ENCODE data around the gene MARS1. TPM values are rescaled to one million over a fixed set of nuclear protein-coding genes. Genes with fewer than 3 reads are reported as not detected.
A peak's percentile ranks its signal among the peaks of the same experiment; 100 is the strongest.
"Not testable (repeated sequence)": the region's sequence is repeated elsewhere in the genome, so short reads cannot be mapped to it uniquely, and the experiment has no call there.

MARS1 gene
- polyA plus RNA-seq (ENCODE audit: low read depth in 6 of 6): 10 to 100 TPM; 53.1 to 78.7 (median 63.0) TPM

DNA sequence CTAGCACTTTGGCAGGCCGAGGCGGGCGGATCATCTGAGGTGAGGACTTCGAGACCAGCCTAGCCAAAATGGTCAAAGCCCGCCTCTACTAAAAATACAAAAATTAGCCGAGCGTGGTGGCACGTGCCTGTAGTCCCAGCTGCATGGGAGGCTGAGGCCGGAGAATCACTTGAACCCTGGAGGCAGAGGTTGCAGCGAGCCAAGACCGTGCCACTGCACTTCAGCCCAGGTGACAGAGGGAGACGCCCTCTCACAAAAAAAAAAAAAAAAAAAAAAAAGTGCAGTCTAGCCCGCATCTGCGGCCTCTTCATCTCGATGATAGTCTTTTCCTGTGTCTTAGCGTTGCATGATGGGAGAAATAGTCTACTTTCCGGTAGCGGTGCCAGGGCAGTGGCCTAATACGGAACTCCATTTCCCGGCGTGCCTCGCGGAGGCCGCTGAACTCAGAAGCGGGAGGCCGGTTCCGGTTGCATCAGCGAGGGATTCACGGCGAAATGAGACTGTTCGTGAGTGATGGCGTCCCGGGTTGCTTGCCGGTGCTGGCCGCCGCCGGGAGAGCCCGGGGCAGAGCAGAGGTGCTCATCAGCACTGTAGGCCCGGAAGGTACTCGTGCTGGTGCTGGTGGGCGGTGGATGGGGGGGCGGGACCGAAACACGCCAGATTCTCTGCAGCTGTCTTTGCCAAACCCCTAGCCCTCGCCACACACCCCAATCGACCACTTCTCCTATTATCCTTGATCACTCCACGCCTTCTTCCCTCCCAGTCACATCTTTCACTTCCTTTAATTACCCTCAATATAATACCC, at the start of gene MARS1:
Gene MARS1, plus strand, starts transcription at position 472 of the 805 bp plus-strand sequence. Its CDS starts 23 bp downstream, at position 495.
- DNase-seq: peak; percentile 90
- H3K36me3 Mint-ChIP-seq: peaks cover 7 to 15% of the 10 kb centered on the region in 2 donors
- ATAC-seq (ENCODE audit: low read depth in 2 of 2): peak; percentile 98
- H3K27ac Mint-ChIP-seq: peak within 1 kb of the TSS; percentile 54 to 98 (median 94)
- peak within 1 kb of the TSS; percentile 86 to 99 (median 97) for H3K4me3 Mint-ChIP-seq
- H3K27me3 Mint-ChIP-seq: no peaks in the 10 kb centered on the region
- H3K9me3 Mint-ChIP-seq: no peaks in the 10 kb centered on the region
- H3K4me1 Mint-ChIP-seq: peaks cover 33 to 38% (median 37%) of the 10 kb centered on the region in 3 donors

DNA sequence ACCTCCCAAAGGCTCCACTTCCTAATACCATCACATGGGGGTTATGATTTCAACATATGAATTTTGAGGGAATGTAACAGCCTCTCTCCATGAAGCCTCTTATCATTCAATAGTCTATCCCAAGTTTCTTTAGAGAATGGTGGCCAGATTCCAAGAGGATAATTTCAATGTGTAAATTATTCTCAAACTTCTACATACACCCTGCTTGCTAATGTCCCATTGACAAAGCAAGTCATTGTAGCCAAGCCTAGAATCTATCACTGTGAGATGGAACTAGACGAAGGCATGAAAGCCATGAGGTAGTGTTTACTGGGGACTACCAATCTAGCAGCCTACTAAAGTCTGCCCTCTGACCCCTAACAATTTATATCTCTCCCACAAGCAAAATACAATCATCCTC, 49.5 kb upstream of the MARS1 start:
- no peak for DNase-seq
- no peak for ATAC-seq (ENCODE audit: low read depth in 2 of 2)
- Mint-ChIP-seq H3K9me3 (peaks cover 4 to 13% (median 8%) of the 10 kb centered on the region in 7 donors), H3K4me3 (no peak overlapping the region), H3K36me3 (peaks cover 7 to 10% of the 10 kb centered on the region in 2 donors), H3K4me1 (no peaks in the 10 kb centered on the region), H3K27ac (no peak overlapping the region), H3K27me3 (peaks cover 8 to 22% (median 20%) of the 10 kb centered on the region in 3 donors)

DNA sequence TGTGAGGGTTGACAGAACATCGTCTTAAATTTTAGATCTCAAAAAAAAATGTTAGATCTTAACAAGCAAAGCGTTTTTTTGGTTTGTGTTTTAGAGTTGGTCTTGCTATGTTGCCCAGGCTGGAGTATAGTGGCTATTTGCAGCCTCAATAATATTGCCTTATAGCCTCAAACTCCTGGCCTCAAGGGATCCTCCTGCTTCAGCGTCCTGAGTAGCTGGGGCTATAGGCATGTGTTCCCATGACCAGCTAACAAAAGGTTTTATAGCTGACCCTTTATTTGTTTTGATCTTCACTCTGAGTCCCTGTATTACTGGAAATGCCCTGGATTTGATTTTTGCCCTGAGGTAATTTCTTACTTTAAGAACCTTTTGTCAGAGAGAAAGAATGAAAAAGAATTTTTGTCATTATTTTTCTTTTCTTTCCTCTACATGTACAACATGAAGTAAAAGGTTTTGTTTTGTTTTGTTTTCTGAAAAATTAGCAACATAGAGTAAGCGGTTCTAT, 48.1 kb upstream of the MARS1 start:
- no peak overlapping the region for H3K4me3 Mint-ChIP-seq
- DNase-seq: no peak
- H3K27me3 Mint-ChIP-seq: peaks cover 8 to 22% (median 20%) of the 10 kb centered on the region in 3 donors
- H3K27ac Mint-ChIP-seq: no peak overlapping the region
- peaks cover 7 to 10% of the 10 kb centered on the region in 2 donors for H3K36me3 Mint-ChIP-seq
- peaks cover 0 to under 1% (median under 1%) of the 10 kb centered on the region in 3 donors for H3K4me1 Mint-ChIP-seq
- no peak for ATAC-seq (ENCODE audit: low read depth in 2 of 2)
- peaks cover 4 to 13% (median 8%) of the 10 kb centered on the region in 7 donors for H3K9me3 Mint-ChIP-seq

DNA sequence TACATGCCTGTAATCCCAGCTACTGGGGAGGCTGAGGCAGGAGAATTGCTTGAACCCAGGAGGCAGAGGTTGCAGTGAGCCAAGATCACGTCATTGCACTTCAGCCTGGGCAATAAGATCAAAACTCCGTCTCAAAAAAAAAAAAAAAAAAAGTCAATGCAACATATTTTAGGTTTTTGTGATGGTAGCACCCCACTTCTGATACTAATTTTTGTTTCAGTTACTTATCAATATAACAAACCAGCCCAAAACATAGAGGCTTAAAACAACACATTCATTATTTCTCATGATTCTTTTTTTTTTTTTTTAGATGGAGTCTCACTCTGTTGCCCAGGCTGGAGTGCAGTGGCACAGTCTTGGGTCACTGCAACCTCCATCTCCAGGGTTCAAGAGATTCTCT, 46.5 kb upstream of the MARS1 start:
- peaks cover 8 to 22% (median 20%) of the 10 kb centered on the region in 3 donors for H3K27me3 Mint-ChIP-seq
- ATAC-seq (ENCODE audit: low read depth in 2 of 2); H3K27ac Mint-ChIP-seq; H3K4me1 Mint-ChIP-seq; H3K4me3 Mint-ChIP-seq; DNase-seq: not testable (repeated sequence)
- peaks cover 7 to 10% of the 10 kb centered on the region in 2 donors for H3K36me3 Mint-ChIP-seq
- H3K9me3 Mint-ChIP-seq: peaks cover 4 to 13% (median 8%) of the 10 kb centered on the region in 7 donors

DNA sequence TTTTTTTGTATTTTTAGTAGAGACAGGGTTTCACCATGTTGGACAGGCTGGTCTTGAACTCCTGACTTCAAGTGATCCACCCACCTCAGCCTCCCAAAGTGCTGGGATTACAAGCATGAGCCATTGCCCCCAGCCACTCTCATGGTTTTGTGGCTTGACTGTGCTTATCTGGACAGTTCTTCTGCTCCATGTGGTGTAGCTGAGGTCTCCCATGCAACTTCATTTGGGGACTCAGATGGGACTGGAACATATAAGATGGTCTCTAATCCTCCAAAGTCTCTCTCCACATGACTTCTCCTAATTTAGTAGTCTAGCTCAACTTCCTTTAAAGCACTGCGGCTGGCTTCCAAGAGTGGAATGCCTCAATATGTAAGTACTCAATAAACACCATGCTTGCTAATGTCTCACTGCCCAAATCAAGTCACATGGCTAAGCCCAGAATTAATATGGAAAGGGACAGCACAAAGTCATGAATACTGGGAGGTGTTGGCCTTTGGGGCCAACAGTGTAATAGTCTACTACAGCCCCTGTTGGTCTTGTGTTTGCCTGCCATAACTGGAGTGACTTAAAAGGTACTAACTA, 45.9 kb upstream of the MARS1 start:
- Mint-ChIP-seq H3K4me1 (peaks cover 0 to 5% (median 3%) of the 10 kb centered on the region in 3 donors), H3K4me3 (no peak overlapping the region), H3K9me3 (peaks cover 4 to 13% (median 8%) of the 10 kb centered on the region in 7 donors), H3K27me3 (peaks cover 8 to 22% (median 20%) of the 10 kb centered on the region in 3 donors), H3K27ac (peak overlapping the region in 1 of 6 donors; percentile 2), H3K36me3 (peaks cover 7 to 10% of the 10 kb centered on the region in 2 donors)
- ATAC-seq (ENCODE audit: low read depth in 2 of 2) (no peak), DNase-seq (no peak)

DNA sequence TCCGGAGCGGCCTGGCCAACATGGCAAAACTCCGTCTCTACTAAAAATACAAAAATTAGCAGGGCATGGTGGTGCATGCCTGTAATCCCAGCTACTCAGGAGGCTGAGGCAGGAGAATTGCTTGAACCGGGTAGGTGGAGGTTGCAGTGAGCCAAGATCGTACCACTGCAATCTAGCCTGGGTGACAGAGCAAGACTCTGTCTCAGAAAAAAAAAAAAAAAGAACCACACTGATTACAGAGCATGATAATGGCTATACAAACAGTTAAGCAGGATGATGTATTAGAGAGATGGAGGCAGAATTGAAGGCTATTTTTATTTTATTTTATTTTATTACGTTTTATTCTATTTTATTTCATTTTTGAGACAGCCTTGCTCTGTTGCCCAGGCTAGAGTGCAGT, 43.5 kb upstream of the MARS1 start:
- Mint-ChIP-seq H3K9me3 (peaks cover 4 to 13% (median 8%) of the 10 kb centered on the region in 7 donors), H3K36me3 (peaks cover 7 to 10% of the 10 kb centered on the region in 2 donors), H3K27me3 (peaks cover 8 to 14% (median 11%) of the 10 kb centered on the region in 3 donors)
- H3K4me1 Mint-ChIP-seq; DNase-seq; H3K27ac Mint-ChIP-seq; ATAC-seq (ENCODE audit: low read depth in 2 of 2); H3K4me3 Mint-ChIP-seq: not testable (repeated sequence)

DNA sequence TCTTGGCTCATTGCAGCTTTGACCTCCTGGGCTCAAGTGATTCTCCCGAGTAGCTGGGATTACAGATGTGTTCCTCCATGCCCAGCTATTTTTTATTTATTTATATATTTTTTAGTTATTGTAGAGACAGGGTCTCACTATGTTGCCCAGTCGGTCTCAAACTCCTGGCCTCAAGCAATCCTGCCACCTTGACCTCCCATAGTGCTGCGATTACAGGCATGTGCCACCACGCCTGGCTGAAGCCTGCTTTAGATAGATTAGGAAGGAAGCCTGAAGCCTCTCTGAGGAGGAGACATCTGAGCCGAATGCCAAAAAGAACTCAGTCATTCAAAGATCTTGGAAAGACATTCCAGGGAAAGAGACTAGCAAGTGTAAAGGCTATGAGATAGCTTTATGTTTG, 43.1 kb upstream of the MARS1 start:
- Mint-ChIP-seq H3K36me3 (peaks cover 7 to 10% of the 10 kb centered on the region in 2 donors), H3K27me3 (peaks cover 8 to 14% (median 11%) of the 10 kb centered on the region in 3 donors), H3K9me3 (peaks cover 4 to 13% (median 8%) of the 10 kb centered on the region in 7 donors), H3K4me3 (no peak overlapping the region), H3K27ac (peak overlapping the region in 2 of 6 donors; percentile 0 to 23), H3K4me1 (peaks cover 0 to 5% (median 3%) of the 10 kb centered on the region in 3 donors)
- DNase-seq (no peak), ATAC-seq (ENCODE audit: low read depth in 2 of 2) (no peak)

DNA sequence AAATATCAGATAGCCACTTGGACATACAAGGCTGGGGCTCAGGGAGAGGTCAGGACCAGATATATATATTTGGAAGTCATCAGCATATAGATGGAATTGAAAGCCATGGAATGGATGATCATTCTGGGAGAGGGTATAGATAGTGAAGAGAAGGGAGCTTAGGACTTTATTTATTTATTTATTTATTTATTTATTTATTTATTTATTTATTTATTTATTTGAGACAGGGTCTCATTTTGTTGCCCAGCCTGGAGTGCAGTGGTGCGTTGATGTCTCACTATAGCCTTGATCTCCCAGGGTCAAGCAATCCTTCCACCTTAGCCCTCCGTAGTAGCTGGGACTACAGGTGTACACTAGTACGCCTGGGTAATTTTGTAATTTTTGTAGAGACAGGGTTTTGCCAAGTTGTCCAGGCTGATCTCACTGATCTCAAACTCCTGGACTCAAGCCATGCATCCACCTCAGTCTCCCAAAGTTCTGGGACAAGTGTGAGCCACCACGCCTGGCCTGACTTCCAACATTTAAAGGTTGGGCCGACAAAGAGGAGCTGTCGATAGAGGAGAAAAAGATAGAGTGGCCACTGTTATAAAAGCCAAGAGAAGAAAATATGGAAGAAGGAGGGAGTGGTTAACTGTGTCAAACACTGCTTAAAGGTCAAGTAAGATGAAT, 41.4 kb upstream of the MARS1 start:
- Mint-ChIP-seq H3K4me3 (no peak overlapping the region), H3K36me3 (peaks cover 6 to 7% of the 10 kb centered on the region in 2 donors), H3K4me1 (peaks cover 0 to 5% (median 3%) of the 10 kb centered on the region in 3 donors), H3K27me3 (peaks cover 0 to 7% (median 7%) of the 10 kb centered on the region in 3 donors), H3K9me3 (peaks cover 0 to 9% (median 4%) of the 10 kb centered on the region in 7 donors), H3K27ac (peak overlapping the region in 1 of 6 donors; percentile 26)
- ATAC-seq (ENCODE audit: low read depth in 2 of 2) (no peak), DNase-seq (no peak)

DNA sequence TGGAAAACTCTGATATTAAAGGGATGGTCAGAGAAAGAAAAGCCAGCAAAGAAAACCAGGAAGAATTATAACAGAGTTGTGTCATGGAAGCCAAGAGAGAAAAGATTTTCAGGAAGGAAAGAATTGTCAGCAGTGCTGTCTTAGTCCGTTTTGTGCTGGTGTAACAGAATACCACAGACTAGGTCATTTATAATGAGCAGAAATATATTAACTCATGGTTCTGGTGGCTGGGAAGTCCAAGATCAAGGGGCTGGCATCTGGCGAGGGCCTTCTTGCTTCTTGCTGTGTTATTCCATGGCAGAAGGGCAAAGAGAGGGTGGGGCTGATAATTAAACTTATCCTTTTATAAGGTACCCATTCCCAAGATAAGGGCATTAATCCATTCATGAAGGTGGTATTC, 39.2 kb upstream of the MARS1 start:
- DNase-seq (no peak), ATAC-seq (ENCODE audit: low read depth in 2 of 2) (no peak)
- H3K9me3 Mint-ChIP-seq: no peaks in the 10 kb centered on the region
- no peaks in the 10 kb centered on the region for H3K27me3 Mint-ChIP-seq
- H3K27ac Mint-ChIP-seq: no peak overlapping the region
- peaks cover 0 to 5% (median 3%) of the 10 kb centered on the region in 3 donors for H3K4me1 Mint-ChIP-seq
- H3K4me3 Mint-ChIP-seq: no peak overlapping the region
- no peaks in the 10 kb centered on the region for H3K36me3 Mint-ChIP-seq

DNA sequence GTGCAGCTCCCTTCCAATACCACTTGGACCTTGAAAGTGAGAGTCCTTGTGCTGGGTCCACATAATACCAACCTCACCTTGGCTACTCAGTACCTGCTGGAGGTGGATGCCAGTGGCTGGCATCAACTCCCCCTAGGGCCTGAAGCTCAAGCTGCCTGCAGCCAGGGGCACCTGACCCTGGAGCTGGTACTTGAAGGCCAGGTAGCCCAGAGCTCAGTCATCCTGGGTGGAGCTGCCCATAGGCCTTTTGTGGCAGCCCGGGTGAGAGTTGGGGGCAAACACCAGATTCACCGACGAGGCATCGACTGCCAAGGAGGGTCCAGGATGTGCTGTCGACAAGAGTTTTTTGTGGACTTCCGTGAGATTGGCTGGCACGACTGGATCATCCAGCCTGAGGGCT, 38.5 kb upstream of the MARS1 start:
- Mint-ChIP-seq H3K27ac (no peak overlapping the region), H3K27me3 (no peaks in the 10 kb centered on the region), H3K9me3 (no peaks in the 10 kb centered on the region), H3K4me3 (no peak overlapping the region), H3K36me3 (no peaks in the 10 kb centered on the region), H3K4me1 (peaks cover 0 to 5% (median 3%) of the 10 kb centered on the region in 3 donors)
- ATAC-seq (ENCODE audit: low read depth in 2 of 2) (no peak), DNase-seq (no peak)

DNA sequence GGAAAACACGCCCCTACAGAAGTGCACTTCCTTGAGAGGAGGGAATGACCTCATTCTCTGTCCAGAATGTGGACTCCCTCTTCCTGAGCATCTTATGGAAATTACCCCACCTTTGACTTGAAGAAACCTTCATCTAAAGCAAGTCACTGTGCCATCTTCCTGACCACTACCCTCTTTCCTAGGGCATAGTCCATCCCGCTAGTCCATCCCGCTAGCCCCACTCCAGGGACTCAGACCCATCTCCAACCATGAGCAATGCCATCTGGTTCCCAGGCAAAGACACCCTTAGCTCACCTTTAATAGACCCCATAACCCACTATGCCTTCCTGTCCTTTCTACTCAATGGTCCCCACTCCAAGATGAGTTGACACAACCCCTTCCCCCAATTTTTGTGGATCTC, 37.8 kb upstream of the MARS1 start:
- Mint-ChIP-seq H3K27ac (no peak overlapping the region), H3K4me1 (peaks cover 0 to 3% (median 0%) of the 10 kb centered on the region in 3 donors), H3K27me3 (no peaks in the 10 kb centered on the region), H3K9me3 (no peaks in the 10 kb centered on the region), H3K4me3 (no peak overlapping the region), H3K36me3 (no peaks in the 10 kb centered on the region)
- ATAC-seq (ENCODE audit: low read depth in 2 of 2): no peak
- DNase-seq: no peak

DNA sequence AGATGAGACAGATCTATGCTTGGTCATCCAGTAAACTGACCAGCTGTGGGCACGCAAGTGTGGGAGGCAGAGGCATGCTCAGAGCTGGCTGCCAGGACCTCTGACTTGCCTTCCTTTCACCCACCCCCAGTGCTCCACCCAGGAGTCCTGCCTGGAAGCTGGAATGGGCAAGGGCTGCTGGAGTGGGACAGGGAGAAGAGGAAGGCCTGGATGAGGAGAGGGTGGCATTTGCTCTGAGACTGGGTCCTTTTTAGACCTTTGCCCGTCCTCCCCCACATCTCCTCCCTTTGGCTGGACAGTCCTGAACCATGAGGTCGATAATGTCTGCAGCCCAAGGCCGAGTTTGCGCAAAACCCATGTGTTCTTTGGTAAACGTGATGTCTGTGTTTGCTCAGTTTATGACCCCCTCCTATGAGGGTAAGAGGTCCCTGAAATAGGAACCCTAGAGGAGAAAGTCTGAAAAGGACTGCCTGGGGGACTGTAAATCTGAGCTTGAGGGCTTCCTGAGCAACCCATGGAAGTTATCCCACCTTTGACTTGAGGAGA, 36.6 kb upstream of the MARS1 start:
- Mint-ChIP-seq H3K4me3 (no peak overlapping the region), H3K9me3 (no peaks in the 10 kb centered on the region), H3K4me1 (peaks cover 8 to 9% (median 9%) of the 10 kb centered on the region in 3 donors), H3K27ac (no peak overlapping the region), H3K27me3 (no peaks in the 10 kb centered on the region), H3K36me3 (no peaks in the 10 kb centered on the region)
- DNase-seq (no peak), ATAC-seq (ENCODE audit: low read depth in 2 of 2) (no peak)
